Activated T-helper 17 cell treated with anti-CD3 and anti-CD28 coated beads, Interleukin-2, amount 50 U/mL, for 72 hours (primary cell): ENCODE results near the gene ITPR2. TPM values are rescaled to one million over a fixed set of nuclear protein-coding genes. Genes with fewer than 3 reads are reported as not detected.
"Not testable (repeated sequence)": the region's sequence is repeated elsewhere in the genome, so short reads cannot be mapped to it uniquely, and the experiment has no call there.

Experiments used
- ATAC-seq: fragments of 150-1000 bp; cut with Tn5 transposase; replicated peaks from 2 replicates; pipeline ENCODE4 v1.10.0; 2021; ENCODE audit warnings: mild to moderate bottlenecking, moderate library complexity
- H3K27ac Mint-ChIP-seq: one replicate; pipeline ENCODE4 v1.8.0; 2022; ENCODE audit warnings: mixed read lengths
- H3K27me3 Mint-ChIP-seq: one replicate; pipeline ENCODE4 v1.8.0; 2022; ENCODE audit warnings: mixed read lengths
- H3K36me3 Mint-ChIP-seq: one replicate; pipeline ENCODE4 v1.8.0; 2022; ENCODE audit warnings: low read depth, mild to moderate bottlenecking, mixed read lengths
- H3K4me1 Mint-ChIP-seq: one replicate; pipeline ENCODE4 v1.8.0; 2022; ENCODE audit warnings: mixed read lengths
- H3K4me3 Mint-ChIP-seq: one replicate; pipeline ENCODE4 v1.8.0; 2022; ENCODE audit warnings: mild to moderate bottlenecking, mixed read lengths
- H3K9me3 Mint-ChIP-seq: one replicate; pipeline ENCODE4 v1.8.0; 2022; ENCODE audit warnings: mixed read lengths
- total RNA-seq, 2 donors: library from RNA; stranded (reverse); gene quantifications; one replicate each; pipeline ENCODE4 v1.2.3, GENCODE V29; 2022

The ITPR2 gene
- total RNA-seq, 2 donors from 2014 or later: 37.1 to 48.2 TPM

GRCh38 chr12:26318661-26319068 is 514.3 kb downstream of the ITPR2 start:
- peaks cover 23% of the 10 kb centered on the region for H3K27me3 Mint-ChIP-seq
- peak overlapping the region; percentile 8 for H3K4me3 Mint-ChIP-seq
- H3K4me1 Mint-ChIP-seq: peaks cover 5% of the 10 kb centered on the region
- H3K27ac Mint-ChIP-seq: peak overlapping the region; percentile 42
- H3K36me3 Mint-ChIP-seq: no peaks in the 10 kb centered on the region
- peak; percentile 59 for ATAC-seq
- H3K9me3 Mint-ChIP-seq: peaks cover 22% of the 10 kb centered on the region

- Mint-ChIP-seq H3K27me3 (peaks cover 28% of the 10 kb centered on the region), H3K27ac (peak overlapping the region; percentile 42), H3K9me3 (peaks cover 28% of the 10 kb centered on the region), H3K4me3 (peak overlapping the region; percentile 8), H3K4me1 (peaks cover 5% of the 10 kb centered on the region), H3K36me3 (no peaks in the 10 kb centered on the region)
- ATAC-seq: peak; percentile 95
Observed at GRCh38 chr12:26317942-26318575, 514.9 kb downstream of the ITPR2 start.

- H3K4me3 Mint-ChIP-seq, H3K27ac Mint-ChIP-seq, H3K4me1 Mint-ChIP-seq, H3K36me3 Mint-ChIP-seq, ATAC-seq: not testable (repeated sequence)
- Mint-ChIP-seq H3K27me3 (peaks cover 22% of the 10 kb centered on the region), H3K9me3 (peaks cover 19% of the 10 kb centered on the region)
Observed at GRCh38 chr12:26314103-26314502, 518.9 kb downstream of the ITPR2 start.

GRCh38 chr12:26310489-26310888 is 522.5 kb downstream of the ITPR2 start:
- not testable (repeated sequence) for H3K27ac Mint-ChIP-seq, ATAC-seq, H3K4me3 Mint-ChIP-seq, H3K36me3 Mint-ChIP-seq, H3K4me1 Mint-ChIP-seq
- Mint-ChIP-seq H3K9me3 (peaks cover 19% of the 10 kb centered on the region), H3K27me3 (peaks cover 16% of the 10 kb centered on the region)

- Mint-ChIP-seq H3K27ac (no peak overlapping the region), H3K27me3 (peaks cover 14% of the 10 kb centered on the region), H3K36me3 (no peaks in the 10 kb centered on the region), H3K4me3 (no peak overlapping the region), H3K9me3 (peaks cover 14% of the 10 kb centered on the region), H3K4me1 (no peaks in the 10 kb centered on the region)
- no peak for ATAC-seq
Observed at GRCh38 chr12:26309634-26310033, 523.4 kb downstream of the ITPR2 start.

GRCh38 chr12:26304273-26304672 is 528.7 kb downstream of the ITPR2 start:
- no peak for ATAC-seq
- Mint-ChIP-seq H3K4me3 (no peak overlapping the region), H3K27me3 (peaks cover 3% of the 10 kb centered on the region), H3K4me1 (peaks cover 6% of the 10 kb centered on the region), H3K27ac (no peak overlapping the region), H3K36me3 (no peaks in the 10 kb centered on the region), H3K9me3 (no peaks in the 10 kb centered on the region)

GRCh38 chr12:26303418-26303817 is 529.6 kb downstream of the ITPR2 start:
- Mint-ChIP-seq H3K27ac (no peak overlapping the region), H3K4me3 (no peak overlapping the region), H3K9me3 (no peaks in the 10 kb centered on the region), H3K27me3 (peaks cover 3% of the 10 kb centered on the region), H3K4me1 (peaks cover 13% of the 10 kb centered on the region), H3K36me3 (no peaks in the 10 kb centered on the region)
- ATAC-seq: no peak

- no peaks in the 10 kb centered on the region for H3K9me3 Mint-ChIP-seq
Observed at GRCh38 chr12:26302776-26303175, 530.2 kb downstream of the ITPR2 start.

GRCh38 chr12:26299751-26300150 is 533.2 kb downstream of the ITPR2 start:
- H3K4me3 Mint-ChIP-seq: peak overlapping the region; percentile 55
- no peak for ATAC-seq
- H3K27me3 Mint-ChIP-seq: peaks cover 1% of the 10 kb centered on the region
- no peaks in the 10 kb centered on the region for H3K36me3 Mint-ChIP-seq
- H3K4me1 Mint-ChIP-seq: peaks cover 21% of the 10 kb centered on the region
- H3K27ac Mint-ChIP-seq: peak overlapping the region; percentile 2
- no peaks in the 10 kb centered on the region for H3K9me3 Mint-ChIP-seq

More at GRCh38 chr12:26302776-26303175, 530.2 kb downstream of the ITPR2 start:
- Mint-ChIP-seq H3K27ac (no peak overlapping the region), H3K27me3 (peaks cover 3% of the 10 kb centered on the region), H3K36me3 (no peaks in the 10 kb centered on the region), H3K4me1 (peaks cover 16% of the 10 kb centered on the region), H3K4me3 (no peak overlapping the region)
- no peak for ATAC-seq

GRCh38 chr12:26298785-26299621 is 534.0 kb downstream of the ITPR2 start:
- Mint-ChIP-seq H3K9me3 (no peaks in the 10 kb centered on the region), H3K4me3 (peak overlapping the region; percentile 55), H3K4me1 (peaks cover 21% of the 10 kb centered on the region), H3K27ac (peak overlapping the region; percentile 2), H3K36me3 (no peaks in the 10 kb centered on the region), H3K27me3 (no peaks in the 10 kb centered on the region)
- peak; percentile 95 for ATAC-seq

GRCh38 chr12:26297396-26298070 is 535.5 kb downstream of the ITPR2 start:
- H3K36me3 Mint-ChIP-seq: no peaks in the 10 kb centered on the region
- peak; percentile 73 for ATAC-seq
- no peaks in the 10 kb centered on the region for H3K27me3 Mint-ChIP-seq
- H3K9me3 Mint-ChIP-seq: no peaks in the 10 kb centered on the region
- peak overlapping the region; percentile 2 for H3K27ac Mint-ChIP-seq
- H3K4me1 Mint-ChIP-seq: peaks cover 21% of the 10 kb centered on the region
- peak overlapping the region; percentile 55 for H3K4me3 Mint-ChIP-seq

GRCh38 chr12:26295001-26295400 is 538.0 kb downstream of the ITPR2 start:
- Mint-ChIP-seq H3K9me3 (no peaks in the 10 kb centered on the region), H3K4me1 (peaks cover 21% of the 10 kb centered on the region), H3K27me3 (no peaks in the 10 kb centered on the region), H3K4me3 (no peak overlapping the region), H3K36me3 (no peaks in the 10 kb centered on the region), H3K27ac (no peak overlapping the region)
- no peak for ATAC-seq

- Mint-ChIP-seq H3K9me3 (no peaks in the 10 kb centered on the region), H3K36me3 (no peaks in the 10 kb centered on the region), H3K27ac (no peak overlapping the region), H3K4me1 (peaks cover 9% of the 10 kb centered on the region), H3K27me3 (no peaks in the 10 kb centered on the region), H3K4me3 (no peak overlapping the region)
- ATAC-seq: no peak
Observed at GRCh38 chr12:26293612-26294011, 539.4 kb downstream of the ITPR2 start.

- Mint-ChIP-seq H3K4me3 (no peak overlapping the region), H3K27ac (no peak overlapping the region), H3K36me3 (no peaks in the 10 kb centered on the region), H3K4me1 (peaks cover 4% of the 10 kb centered on the region), H3K9me3 (no peaks in the 10 kb centered on the region), H3K27me3 (no peaks in the 10 kb centered on the region)
- no peak for ATAC-seq
Observed at GRCh38 chr12:26292596-26292995, 540.4 kb downstream of the ITPR2 start.
